Vagina (tissue), 2 donors: ENCODE measurements around the gene CD33.

Source experiments
- POLR2A ChIP-seq, 2 donors: fragments of 450-650 bp; IDR thresholded peaks; one replicate each; pipeline ENCODE4 v1.6.1; 2017; ENCODE audit warnings: antibody characterized with exemption in 2 of 2, mild to moderate bottlenecking in 2 of 2, moderate library complexity in 2 of 2
- POLR2AphosphoS5 ChIP-seq, 2 donors: sonication (generic); formaldehyde crosslinking; IDR thresholded peaks; one replicate each; pipeline ENCODE4 v1.9.0; 2017; ENCODE audit warnings: antibody characterized with exemption in 2 of 2, mild to moderate bottlenecking in 2 of 2, low read depth in 1 of 2; ENCODE audit not compliant: insufficient read depth in 1 of 2
- TF ChIP-seq, protein P1 (sequence below), 3 experiments: fragments of 450-650 bp in 2 of 3; fragments of 200-600 bp in 1 of 3; sonication (generic) in 1 of 3; IDR thresholded peaks; one replicate each; pipeline ENCODE4 v1.5.1; 2017 to 2019; ENCODE audit warnings: antibody characterized with exemption in 3 of 3, mild to moderate bottlenecking in 2 of 3, moderate library complexity in 2 of 3

DNA sequence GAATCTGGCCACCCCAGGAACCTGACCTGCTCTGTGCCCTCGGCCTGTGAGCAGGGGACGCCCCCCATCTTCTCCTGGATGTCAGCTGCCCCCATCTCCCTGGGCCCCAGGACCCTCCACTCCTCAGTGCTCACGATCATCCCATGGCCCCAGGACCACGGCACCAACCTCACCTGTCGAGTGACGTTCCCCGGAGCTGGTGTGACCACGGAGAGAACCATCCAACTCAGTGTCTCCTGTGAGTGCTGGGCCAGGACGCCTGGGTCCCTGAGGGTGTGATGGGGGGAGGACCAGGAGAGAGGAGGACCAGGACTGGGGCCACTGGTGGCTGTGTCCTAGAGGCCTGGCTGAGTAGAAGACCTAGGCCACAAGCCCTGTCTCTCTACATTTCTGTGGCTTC, 13.0 kb upstream of the CD33 start:
- TF ChIP-seq, protein P1, sequence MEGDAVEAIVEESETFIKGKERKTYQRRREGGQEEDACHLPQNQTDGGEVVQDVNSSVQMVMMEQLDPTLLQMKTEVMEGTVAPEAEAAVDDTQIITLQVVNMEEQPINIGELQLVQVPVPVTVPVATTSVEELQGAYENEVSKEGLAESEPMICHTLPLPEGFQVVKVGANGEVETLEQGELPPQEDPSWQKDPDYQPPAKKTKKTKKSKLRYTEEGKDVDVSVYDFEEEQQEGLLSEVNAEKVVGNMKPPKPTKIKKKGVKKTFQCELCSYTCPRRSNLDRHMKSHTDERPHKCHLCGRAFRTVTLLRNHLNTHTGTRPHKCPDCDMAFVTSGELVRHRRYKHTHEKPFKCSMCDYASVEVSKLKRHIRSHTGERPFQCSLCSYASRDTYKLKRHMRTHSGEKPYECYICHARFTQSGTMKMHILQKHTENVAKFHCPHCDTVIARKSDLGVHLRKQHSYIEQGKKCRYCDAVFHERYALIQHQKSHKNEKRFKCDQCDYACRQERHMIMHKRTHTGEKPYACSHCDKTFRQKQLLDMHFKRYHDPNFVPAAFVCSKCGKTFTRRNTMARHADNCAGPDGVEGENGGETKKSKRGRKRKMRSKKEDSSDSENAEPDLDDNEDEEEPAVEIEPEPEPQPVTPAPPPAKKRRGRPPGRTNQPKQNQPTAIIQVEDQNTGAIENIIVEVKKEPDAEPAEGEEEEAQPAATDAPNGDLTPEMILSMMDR (IDR thresholded peaks at IDR 0.05), result no peak
- TF ChIP-seq POLR2AphosphoS5 (IDR thresholded peaks at IDR 0.05; ENCODE audit: insufficient read depth in 1 of 2, low read depth in 1 of 2) (no peak), POLR2A (IDR thresholded peaks at IDR 0.05) (no peak)
